Measurements from ENCODE around the gene ADAM12.
A peak's percentile ranks its signal among the peaks of the same experiment; 100 is the strongest.

ADAM12 gene, protein sequence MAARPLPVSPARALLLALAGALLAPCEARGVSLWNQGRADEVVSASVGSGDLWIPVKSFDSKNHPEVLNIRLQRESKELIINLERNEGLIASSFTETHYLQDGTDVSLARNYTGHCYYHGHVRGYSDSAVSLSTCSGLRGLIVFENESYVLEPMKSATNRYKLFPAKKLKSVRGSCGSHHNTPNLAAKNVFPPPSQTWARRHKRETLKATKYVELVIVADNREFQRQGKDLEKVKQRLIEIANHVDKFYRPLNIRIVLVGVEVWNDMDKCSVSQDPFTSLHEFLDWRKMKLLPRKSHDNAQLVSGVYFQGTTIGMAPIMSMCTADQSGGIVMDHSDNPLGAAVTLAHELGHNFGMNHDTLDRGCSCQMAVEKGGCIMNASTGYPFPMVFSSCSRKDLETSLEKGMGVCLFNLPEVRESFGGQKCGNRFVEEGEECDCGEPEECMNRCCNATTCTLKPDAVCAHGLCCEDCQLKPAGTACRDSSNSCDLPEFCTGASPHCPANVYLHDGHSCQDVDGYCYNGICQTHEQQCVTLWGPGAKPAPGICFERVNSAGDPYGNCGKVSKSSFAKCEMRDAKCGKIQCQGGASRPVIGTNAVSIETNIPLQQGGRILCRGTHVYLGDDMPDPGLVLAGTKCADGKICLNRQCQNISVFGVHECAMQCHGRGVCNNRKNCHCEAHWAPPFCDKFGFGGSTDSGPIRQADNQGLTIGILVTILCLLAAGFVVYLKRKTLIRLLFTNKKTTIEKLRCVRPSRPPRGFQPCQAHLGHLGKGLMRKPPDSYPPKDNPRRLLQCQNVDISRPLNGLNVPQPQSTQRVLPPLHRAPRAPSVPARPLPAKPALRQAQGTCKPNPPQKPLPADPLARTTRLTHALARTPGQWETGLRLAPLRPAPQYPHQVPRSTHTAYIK

DNA sequence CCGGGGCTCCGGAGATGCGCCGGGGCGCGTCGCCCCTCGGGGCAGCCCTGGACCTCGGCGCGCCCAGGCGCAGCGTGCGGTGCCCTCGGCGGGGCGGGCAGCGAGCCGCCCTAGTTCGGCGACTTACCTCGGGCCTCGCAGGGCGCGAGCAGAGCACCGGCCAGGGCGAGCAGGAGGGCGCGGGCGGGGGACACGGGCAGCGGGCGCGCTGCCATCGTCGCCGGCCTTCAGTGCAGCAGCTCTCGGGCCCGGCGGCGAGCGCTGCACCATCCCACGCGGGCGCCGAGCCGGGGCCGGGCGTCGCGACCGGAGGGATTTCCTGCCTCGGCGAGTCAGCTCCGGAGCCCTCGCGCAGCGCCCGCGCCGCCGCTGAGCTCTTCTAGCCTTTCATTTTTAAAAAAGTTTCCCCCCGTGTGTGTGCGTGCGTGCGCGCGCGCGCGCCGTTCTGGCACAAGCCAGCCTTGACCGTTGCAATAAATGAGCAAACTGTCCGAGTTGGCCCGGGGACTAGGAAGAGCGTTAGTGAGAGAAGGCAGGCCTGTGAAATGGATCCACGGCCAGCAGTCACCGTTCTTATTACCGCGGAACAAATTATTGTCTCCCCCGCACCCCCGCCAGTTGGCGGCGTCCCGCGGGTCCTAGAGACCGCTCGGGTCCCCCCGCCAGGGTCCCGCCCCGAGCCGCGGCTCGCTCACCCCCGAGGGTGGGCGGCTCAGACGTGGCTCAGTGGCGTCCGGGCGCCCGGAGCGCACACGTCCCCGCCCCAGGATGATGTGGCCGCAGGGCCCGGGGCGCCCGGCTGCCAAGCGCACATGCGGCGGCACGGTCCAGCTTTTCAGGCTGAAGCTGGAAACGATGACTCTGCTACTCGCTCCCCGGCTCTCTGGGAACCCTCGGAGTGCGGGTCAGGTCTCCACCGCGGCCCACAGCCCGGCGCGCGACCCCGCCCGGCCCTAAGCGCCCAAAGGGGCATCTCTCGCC, at the start of gene ADAM12:
ADAM12 (minus strand) TSS at position 547 of the 981 bp plus-strand sequence; CDS start at position 215, 332 bp downstream.
- peaks cover 25% of the 10 kb centered on the region for H3K4me1 ChIP-seq (ENCODE audit: insufficient read depth, low read length)
- peak within 1 kb of the TSS; percentile 43 for H3K4me3 ChIP-seq (ENCODE audit: low read length)
- H3K36me3 ChIP-seq (ENCODE audit: insufficient read depth, low read length), result no peaks in the 10 kb centered on the region
- H2AFZ ChIP-seq (ENCODE audit: low read depth, low read length), result peak within 1 kb of the TSS; percentile 85
- peaks cover 3% of the 10 kb centered on the region for H3K9me3 ChIP-seq (ENCODE audit: low read length)
- peaks cover 20% of the 10 kb centered on the region for H3K27me3 ChIP-seq (ENCODE audit: insufficient read depth, low read length)

DNA sequence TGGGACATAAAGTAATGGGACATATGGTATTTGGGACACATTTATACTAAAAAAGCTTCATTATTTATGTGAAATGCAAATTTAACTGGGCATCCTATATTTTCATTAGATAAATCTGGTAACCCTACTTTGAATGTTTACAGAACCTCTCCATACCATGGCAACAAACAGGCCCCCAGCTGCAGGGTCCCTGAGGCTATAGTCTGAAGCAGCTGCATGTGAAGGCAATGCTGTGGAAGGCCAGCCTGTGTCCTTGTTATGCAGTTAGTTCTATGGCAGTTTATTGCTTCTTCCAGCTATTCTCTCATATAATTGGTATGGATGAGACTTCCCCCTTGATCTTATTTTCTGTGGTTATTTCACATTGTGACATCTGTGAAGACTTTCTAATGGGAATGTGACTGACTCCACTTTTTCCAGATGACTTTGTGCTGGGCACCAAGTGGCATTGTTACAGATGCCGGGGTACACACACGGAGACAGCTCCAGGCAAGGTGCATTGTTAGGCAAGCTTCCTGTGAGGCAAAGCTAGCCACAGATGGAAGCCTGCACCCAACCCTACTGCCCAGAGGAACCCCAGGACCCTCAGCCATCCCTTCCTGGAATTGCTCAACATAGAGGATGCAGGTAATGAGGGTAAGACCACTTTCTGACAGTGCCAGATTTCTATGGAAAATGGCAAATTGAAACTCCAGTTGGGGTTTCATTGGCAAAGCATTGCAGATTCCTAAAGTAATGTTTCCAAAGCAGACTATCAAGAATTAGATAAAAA, 49.5 kb upstream of the ADAM12 start:
- no peak overlapping the region for H2AFZ ChIP-seq (ENCODE audit: low read depth, low read length)
- no peaks in the 10 kb centered on the region for H3K4me1 ChIP-seq (ENCODE audit: insufficient read depth, low read length)
- no peaks in the 10 kb centered on the region for H3K36me3 ChIP-seq (ENCODE audit: insufficient read depth, low read length)
- no peak overlapping the region for H3K4me3 ChIP-seq (ENCODE audit: low read length)
- no peaks in the 10 kb centered on the region for H3K9me3 ChIP-seq (ENCODE audit: low read length)
- no peaks in the 10 kb centered on the region for H3K27me3 ChIP-seq (ENCODE audit: insufficient read depth, low read length)

DNA sequence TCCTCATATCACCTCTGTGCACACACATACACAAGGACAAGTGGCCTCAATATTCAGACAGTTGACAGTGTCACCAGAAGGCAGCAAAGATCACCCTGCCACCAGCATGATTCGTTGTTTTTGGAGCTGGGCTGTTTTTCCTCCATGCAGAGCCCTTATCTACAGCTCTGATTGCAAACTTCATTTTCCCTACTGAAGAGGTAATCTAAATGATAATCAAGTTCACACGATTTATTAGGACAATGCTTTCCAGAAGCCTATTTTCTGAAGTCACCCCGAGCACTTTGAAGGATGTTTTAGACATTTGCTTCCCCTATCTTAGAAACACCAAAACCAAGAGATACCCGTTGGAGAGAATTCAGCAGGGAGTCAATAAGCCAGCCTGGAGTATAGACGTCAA, 46.0 kb upstream of the ADAM12 start:
- Histone ChIP-seq H3K27me3 (ENCODE audit: insufficient read depth, low read length) (no peaks in the 10 kb centered on the region), H3K36me3 (ENCODE audit: insufficient read depth, low read length) (no peaks in the 10 kb centered on the region), H3K4me3 (ENCODE audit: low read length) (no peak overlapping the region), H2AFZ (ENCODE audit: low read depth, low read length) (no peak overlapping the region), H3K4me1 (ENCODE audit: insufficient read depth, low read length) (no peaks in the 10 kb centered on the region), H3K9me3 (ENCODE audit: low read length) (no peaks in the 10 kb centered on the region)

DNA sequence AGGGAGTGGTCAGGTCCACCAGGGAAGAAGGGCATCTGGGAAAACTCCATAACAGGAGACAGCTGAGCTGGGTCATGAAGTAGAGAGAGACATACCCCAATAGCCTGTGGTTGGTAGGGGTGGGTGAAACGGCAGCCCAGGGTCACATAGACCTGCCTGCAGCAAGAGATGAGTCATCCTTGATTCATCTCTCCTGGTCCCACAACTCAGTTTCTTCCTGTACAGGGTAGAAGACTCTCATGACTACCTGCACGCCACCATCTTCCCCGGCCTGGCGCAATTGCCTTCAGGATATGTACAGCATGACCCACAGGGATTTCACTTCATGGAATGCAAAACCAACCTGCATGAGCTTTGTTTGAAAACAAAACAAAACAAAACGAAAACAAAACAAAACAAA, 45.1 kb upstream of the ADAM12 start:
- H3K36me3 ChIP-seq (ENCODE audit: insufficient read depth, low read length), result no peaks in the 10 kb centered on the region
- H3K9me3 ChIP-seq (ENCODE audit: low read length), result no peaks in the 10 kb centered on the region
- H2AFZ ChIP-seq (ENCODE audit: low read depth, low read length), result no peak overlapping the region
- H3K4me1 ChIP-seq (ENCODE audit: insufficient read depth, low read length), result no peaks in the 10 kb centered on the region
- no peaks in the 10 kb centered on the region for H3K27me3 ChIP-seq (ENCODE audit: insufficient read depth, low read length)
- H3K4me3 ChIP-seq (ENCODE audit: low read length), result no peak overlapping the region

DNA sequence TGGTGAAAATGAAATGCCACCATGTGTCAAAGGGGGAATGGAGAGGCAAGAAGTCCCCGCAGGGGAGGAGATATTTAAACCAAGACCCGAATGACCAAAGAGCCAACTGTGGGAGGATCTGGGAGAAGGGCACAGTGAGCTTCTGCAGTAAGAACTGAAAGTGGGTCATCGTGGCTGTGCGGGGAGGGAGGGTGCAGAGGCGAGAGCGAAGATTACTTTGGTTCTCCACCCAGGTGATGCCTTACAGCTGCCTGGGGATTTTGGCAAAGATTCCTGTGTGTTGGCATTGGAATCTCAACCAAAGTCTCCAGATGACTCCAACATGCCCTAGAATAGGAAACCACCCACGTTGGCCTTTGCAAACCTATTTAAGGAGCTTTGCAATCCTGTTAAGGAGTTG, 44.2 kb upstream of the ADAM12 start:
- no peak overlapping the region for H3K4me3 ChIP-seq (ENCODE audit: low read length)
- H3K4me1 ChIP-seq (ENCODE audit: insufficient read depth, low read length), result no peaks in the 10 kb centered on the region
- H3K27me3 ChIP-seq (ENCODE audit: insufficient read depth, low read length), result no peaks in the 10 kb centered on the region
- H3K9me3 ChIP-seq (ENCODE audit: low read length), result no peaks in the 10 kb centered on the region
- H3K36me3 ChIP-seq (ENCODE audit: insufficient read depth, low read length), result no peaks in the 10 kb centered on the region
- H2AFZ ChIP-seq (ENCODE audit: low read depth, low read length), result no peak overlapping the region

DNA sequence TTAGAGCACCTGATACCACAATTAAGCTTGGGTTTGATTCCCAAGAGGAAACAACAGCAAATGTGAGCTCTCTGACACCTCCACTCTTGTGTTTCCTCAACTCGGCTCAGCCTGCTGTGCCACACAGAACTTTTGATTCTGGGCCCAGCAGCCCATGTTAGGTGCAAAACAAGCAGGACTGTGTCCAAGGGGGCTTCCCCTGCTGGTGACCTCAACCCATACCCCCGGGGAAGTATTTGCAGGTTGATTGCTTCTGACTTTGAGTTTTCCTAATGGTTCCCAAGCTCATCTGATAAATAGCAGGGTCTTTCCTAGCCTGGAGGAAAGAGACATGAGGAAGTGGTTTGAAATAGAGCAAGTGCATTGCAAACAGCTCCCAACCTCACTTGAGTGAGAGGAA, 43.5 kb upstream of the ADAM12 start:
- no peaks in the 10 kb centered on the region for H3K4me1 ChIP-seq (ENCODE audit: insufficient read depth, low read length)
- H3K9me3 ChIP-seq (ENCODE audit: low read length), result no peaks in the 10 kb centered on the region
- H3K27me3 ChIP-seq (ENCODE audit: insufficient read depth, low read length), result no peaks in the 10 kb centered on the region
- no peak overlapping the region for H2AFZ ChIP-seq (ENCODE audit: low read depth, low read length)
- no peaks in the 10 kb centered on the region for H3K36me3 ChIP-seq (ENCODE audit: insufficient read depth, low read length)
- no peak overlapping the region for H3K4me3 ChIP-seq (ENCODE audit: low read length)

DNA sequence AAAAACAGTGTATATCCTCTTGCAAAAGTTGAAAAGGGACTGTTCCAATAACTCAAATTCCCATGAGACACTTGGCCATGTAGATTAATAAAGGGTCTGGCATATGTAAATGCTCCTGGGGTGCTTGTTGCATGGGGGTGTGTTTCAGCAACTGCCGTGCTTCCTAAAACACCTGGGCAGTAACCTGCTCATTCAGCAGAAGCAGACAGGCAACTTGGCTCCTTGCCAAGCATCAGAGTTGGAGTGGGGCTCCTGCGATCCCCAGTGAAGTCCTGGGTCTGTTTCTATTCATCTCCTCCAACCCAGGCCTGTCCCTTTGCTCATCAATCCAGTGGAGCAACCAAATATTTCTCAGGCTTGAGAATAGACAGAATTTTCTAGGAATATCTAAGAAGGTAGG, 42.2 kb upstream of the ADAM12 start:
- H2AFZ ChIP-seq (ENCODE audit: low read depth, low read length), result no peak overlapping the region
- no peaks in the 10 kb centered on the region for H3K27me3 ChIP-seq (ENCODE audit: insufficient read depth, low read length)
- no peaks in the 10 kb centered on the region for H3K36me3 ChIP-seq (ENCODE audit: insufficient read depth, low read length)
- no peaks in the 10 kb centered on the region for H3K9me3 ChIP-seq (ENCODE audit: low read length)
- no peaks in the 10 kb centered on the region for H3K4me1 ChIP-seq (ENCODE audit: insufficient read depth, low read length)
- H3K4me3 ChIP-seq (ENCODE audit: low read length), result no peak overlapping the region

DNA sequence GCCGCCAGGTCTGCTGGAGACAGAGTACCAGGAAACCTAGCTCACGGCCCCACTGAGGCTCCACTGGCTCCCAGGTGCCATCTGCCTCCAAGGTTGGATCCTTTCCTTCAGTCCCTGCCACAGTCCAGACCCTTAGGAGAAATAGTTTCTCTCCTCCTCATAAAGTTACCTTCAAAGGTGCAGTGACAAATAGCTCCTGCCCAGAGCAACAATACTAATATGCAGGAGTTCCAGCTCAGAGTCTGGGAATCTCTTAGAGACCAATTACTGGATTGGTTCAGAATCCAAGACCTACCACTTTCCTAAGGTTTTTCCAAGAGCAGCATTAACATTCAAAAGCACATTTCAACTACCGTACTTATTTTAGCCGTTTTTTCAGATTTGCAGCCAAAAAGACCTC, 41.0 kb upstream of the ADAM12 start:
- Histone ChIP-seq H3K4me1 (ENCODE audit: insufficient read depth, low read length) (no peaks in the 10 kb centered on the region), H2AFZ (ENCODE audit: low read depth, low read length) (no peak overlapping the region), H3K27me3 (ENCODE audit: insufficient read depth, low read length) (no peaks in the 10 kb centered on the region), H3K9me3 (ENCODE audit: low read length) (no peaks in the 10 kb centered on the region), H3K36me3 (ENCODE audit: insufficient read depth, low read length) (no peaks in the 10 kb centered on the region), H3K4me3 (ENCODE audit: low read length) (no peak overlapping the region)

DNA sequence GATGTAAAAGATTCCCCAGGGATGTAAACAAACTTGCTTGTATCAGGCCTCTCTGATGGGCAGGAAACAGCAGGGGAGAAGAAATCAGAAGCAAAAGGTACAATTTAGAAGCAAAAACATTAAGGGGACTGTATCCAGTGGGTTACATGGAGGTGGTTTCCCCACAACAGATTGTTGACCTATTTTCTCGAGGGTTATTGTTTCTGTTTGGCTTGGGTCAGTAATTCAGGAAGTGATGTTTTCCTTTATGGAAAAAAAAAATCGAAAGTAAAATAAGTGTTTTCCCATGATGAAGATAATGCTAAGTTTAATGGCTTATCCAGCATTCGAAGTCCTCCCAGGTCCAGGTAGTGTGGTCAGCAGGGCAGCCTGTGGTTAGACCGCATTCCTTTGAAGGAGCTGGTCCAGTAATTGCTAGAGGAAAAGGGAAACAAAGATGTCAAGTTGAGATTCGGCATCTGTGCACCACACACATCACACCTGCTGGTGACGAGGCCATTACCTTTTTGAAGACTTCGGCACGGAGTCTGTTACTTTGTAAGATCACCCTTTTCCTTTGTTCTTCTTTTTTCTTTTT, 37.3 kb upstream of the ADAM12 start:
- Histone ChIP-seq H3K36me3 (ENCODE audit: insufficient read depth, low read length) (no peaks in the 10 kb centered on the region), H3K4me1 (ENCODE audit: insufficient read depth, low read length) (no peaks in the 10 kb centered on the region), H3K27me3 (ENCODE audit: insufficient read depth, low read length) (no peaks in the 10 kb centered on the region), H3K4me3 (ENCODE audit: low read length) (no peak overlapping the region), H2AFZ (ENCODE audit: low read depth, low read length) (no peak overlapping the region), H3K9me3 (ENCODE audit: low read length) (no peaks in the 10 kb centered on the region)

DNA sequence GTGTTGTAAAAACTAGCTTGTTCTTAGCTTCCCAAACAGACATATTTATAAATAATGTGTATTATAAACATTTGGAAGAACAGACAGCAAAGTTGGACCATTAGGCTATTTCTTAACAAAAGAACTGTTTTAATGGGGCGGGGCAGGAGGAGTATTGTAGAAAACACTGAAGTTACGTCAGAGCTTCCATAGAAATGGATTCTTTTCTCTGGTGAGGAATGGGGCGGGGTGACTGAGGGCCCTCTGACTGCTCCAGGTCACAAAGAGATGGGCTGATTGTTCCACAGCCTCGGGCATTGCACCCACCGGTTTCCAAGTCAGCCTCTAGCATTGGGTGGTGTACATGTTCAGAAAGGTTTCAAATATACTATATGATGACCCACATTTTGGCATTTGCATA, 36.8 kb upstream of the ADAM12 start:
- no peaks in the 10 kb centered on the region for H3K9me3 ChIP-seq (ENCODE audit: low read length)
- no peaks in the 10 kb centered on the region for H3K36me3 ChIP-seq (ENCODE audit: insufficient read depth, low read length)
- H2AFZ ChIP-seq (ENCODE audit: low read depth, low read length), result no peak overlapping the region
- no peaks in the 10 kb centered on the region for H3K4me1 ChIP-seq (ENCODE audit: insufficient read depth, low read length)
- H3K27me3 ChIP-seq (ENCODE audit: insufficient read depth, low read length), result no peaks in the 10 kb centered on the region
- H3K4me3 ChIP-seq (ENCODE audit: low read length), result no peak overlapping the region

DNA sequence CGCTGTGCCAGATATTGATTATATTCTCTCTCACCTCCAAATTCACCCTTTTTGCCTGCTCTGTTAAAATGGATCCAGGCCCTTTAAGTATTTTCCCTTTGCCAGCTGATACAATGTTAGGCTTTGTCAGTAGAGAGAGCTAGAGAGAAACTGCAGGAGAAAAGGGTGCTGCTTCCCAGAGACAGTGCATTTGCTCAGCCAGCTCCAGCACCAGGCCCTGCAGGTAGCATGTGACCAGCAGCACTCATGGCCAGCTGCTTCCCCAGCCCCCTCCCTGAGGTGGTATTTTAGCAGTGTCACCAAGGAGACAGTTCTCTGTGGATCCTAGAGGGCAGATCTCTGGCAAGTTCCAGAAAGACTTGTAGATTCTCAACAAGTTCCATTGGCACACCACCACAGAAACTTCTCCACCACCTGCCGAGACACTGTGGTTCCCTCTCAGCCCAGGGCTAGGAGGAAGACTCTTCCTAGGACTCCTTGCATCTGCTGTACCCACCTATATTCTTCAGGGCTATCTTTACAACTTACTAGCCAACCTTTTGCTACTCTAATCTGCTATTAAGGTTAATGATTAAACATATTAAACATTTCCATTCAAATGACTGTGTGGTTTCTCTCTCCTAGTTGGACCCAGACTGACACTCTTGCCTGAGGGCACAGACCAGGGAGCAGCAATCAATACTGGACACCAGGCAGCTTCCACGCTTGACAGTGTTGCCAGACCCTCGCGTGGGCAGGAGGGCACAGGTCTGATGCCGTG, 35.6 kb upstream of the ADAM12 start:
- Histone ChIP-seq H2AFZ (ENCODE audit: low read depth, low read length) (no peak overlapping the region), H3K4me3 (ENCODE audit: low read length) (no peak overlapping the region), H3K36me3 (ENCODE audit: insufficient read depth, low read length) (no peaks in the 10 kb centered on the region), H3K27me3 (ENCODE audit: insufficient read depth, low read length) (no peaks in the 10 kb centered on the region), H3K4me1 (ENCODE audit: insufficient read depth, low read length) (no peaks in the 10 kb centered on the region), H3K9me3 (ENCODE audit: low read length) (no peaks in the 10 kb centered on the region)
